Activated CD8-positive, alpha-beta memory T cell treated with anti-CD3 and anti-CD28 coated beads for 36 hours (primary cell): Measurements from ENCODE around the gene ETS1. TPM values are rescaled to one million over a fixed set of nuclear protein-coding genes. Genes with fewer than 3 reads are reported as not detected.

Experiments used
- CTCF ChIA-PET: fragments of 350-600 bp; sonication (Branson Sonifier 250); formaldehyde crosslinking; loops from one replicate; lab custom pipeline; 2021; ENCODE audit warnings: antibody characterized with exemption; lab: Charles Lee
- POLR2A ChIA-PET: fragments of 350-600 bp; sonication (Branson Sonifier 250); formaldehyde crosslinking; loops from one replicate; lab custom pipeline; 2021; ENCODE audit warnings: antibody characterized with exemption; lab: Charles Lee
- total RNA-seq, 2 experiments: library from RNA; stranded (reverse); gene quantifications; one replicate each; pipeline ENCODE4 v1.2.3, GENCODE V29; 2021

The ETS1 gene
- total RNA-seq, 2 experiments from 2014 or later = 417 to 420 TPM

DNA sequence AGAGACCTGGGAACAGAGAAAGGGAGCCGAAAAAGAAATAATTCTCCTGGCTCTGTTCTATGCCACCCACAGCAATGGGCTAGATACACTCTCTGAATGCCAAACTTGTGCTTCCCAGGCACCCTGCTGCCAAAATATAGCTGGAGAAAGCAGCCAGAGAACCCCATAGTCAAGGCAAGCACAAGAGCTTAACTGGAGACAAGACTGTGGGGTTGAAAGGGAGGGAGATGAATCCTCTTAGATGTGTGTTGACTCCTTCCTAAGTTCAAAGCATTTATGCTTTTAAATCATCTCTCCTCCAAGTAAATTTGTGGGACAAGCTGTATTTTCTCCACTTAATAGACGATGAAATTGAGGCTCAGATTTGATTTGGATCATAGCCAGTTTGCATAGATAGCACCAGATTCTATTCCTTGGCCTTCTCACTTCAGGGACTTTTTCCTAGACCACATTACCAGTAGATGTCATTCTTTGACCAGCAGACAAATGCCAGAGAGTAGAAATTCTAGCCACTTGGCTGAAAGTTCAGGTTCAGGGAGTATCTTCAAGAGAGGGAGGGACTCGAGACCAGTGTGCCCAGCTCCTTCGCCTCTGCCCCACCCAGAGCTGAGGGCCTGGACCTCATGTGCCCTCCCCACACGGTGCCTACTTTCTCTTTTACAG, 16.5 kb upstream of the ETS1 start:
- POLR2A ChIA-PET = no interaction called here
- CTCF ChIA-PET = interaction anchor here (1.4 to 4.8 kb wide), 2 partner anchors 26 to 227 kb away, joined by 4 to 24 read pairs; no protein-coding TSS in a partner anchor

DNA sequence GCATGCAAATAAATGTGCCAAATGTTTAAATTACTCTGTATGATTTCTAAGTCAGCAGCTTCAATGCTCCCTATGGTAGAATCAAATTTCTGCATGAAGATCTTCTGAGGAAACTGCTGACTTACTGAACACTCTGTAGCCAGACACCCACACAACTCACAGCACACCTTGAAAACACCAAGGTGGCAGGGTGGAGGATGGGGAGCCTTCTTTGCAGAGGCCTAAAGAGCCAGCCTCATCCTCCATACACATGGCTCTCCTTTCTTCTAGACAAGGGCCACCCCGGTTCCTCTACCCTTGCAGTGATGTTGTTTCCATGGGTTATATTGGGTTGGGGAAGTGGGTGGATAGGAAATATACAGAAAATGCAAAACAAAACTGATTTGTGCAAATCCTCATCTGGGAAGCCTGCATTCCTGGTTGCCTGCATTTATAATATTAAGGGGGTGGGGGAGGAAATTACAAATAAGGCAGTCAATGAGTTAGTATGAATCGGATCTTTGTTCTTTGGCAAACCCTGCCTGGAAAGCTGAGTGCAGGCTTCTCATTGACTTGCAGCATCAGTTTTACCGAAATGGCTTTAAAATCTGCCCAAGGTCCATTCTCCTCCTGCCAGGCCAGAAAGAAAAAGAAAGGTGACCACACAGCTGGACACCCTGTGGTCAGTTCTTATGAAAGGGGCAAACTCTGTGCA, 15.8 kb upstream of the ETS1 start:
- POLR2A ChIA-PET = no interaction called here
- CTCF ChIA-PET = interaction anchor here (4.8 kb wide), 1 partner anchor 27 kb away, joined by 24 read pairs; no protein-coding TSS in a partner anchor

DNA sequence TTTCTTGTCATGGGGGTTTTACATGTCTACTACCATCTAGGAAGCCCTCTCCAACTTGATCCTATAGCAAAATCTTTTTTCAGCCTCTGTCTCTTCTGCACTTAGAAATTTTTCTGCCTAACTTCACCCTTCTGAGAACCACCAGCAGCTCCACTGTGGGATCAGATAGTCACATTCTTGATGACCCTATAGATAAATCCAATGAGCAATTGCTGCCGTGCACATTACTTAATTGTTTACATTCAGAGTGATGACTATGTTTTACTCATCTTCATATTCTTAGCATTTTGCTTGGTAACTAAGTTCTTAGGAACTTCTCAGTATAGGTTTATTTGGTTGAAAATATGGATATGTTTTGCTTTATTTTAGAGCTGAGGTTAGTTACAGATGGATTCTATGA, 12.4 kb upstream of the ETS1 start:
- ChIA-PET POLR2A (interaction anchor here (0.5 to 1.2 kb wide), 2 partner anchors 25 to 55 kb away, joined by 3 read pairs; no protein-coding TSS in a partner anchor), CTCF (interaction anchor here (0.6 to 1.8 kb wide), 6 partner anchors 9 to 75 kb away, joined by 3 to 4 read pairs (median 4); no protein-coding TSS in a partner anchor)

DNA sequence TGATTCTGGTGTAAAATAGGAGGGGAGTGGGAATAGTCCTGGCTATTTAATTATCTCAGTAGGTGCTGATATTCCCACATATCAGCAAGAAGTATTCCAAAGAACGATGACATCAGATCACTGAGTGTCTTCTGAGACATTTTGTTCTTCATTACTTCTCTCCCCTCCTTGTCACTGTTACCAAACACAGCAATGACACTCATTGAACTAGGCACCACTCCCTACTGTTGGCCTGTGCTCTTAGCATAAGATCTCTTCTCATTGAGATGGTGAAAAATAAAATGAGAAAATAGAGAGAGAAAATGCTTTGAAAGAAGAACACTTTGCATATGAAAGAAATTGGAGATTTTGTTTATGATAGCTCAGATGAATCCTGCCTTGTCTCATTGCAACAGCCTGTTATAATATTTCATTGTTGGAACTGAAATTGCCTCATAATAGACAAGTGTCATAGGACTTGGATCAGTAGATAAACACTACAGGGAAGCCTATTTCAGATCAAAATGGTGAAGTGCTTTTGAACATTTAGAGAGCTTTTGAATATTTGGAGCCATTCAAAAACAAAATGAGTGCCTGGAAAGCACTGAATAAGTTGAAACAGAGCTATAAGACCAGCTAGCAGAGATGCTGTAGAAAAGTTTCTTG, 11.3 kb upstream of the ETS1 start:
- ChIA-PET POLR2A (no interaction called here), CTCF (interaction anchor here (0.6 kb wide), 1 partner anchor 27 kb away, joined by 3 read pairs; no protein-coding TSS in a partner anchor)

DNA sequence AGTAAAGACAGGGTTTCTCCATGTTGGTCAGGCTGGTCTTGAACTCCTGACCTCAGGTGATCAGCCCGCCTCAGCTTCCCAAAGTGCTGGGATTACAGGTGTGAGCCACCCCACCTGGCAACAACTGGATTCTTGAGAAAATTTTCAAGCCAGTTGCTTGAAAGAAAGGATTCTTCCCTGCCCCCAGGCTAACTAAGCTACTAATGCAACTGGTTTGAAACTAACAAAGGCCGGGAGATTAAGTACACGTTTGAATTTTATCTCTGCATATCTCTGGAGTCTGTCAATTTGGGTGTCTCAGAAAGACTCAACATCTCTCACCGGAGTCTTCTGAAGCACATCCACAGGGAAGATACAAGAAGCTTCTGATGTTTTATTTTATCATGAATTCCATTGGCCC, 10.7 kb upstream of the ETS1 start:
- POLR2A ChIA-PET = no interaction called here
- CTCF ChIA-PET = no interaction called here

DNA sequence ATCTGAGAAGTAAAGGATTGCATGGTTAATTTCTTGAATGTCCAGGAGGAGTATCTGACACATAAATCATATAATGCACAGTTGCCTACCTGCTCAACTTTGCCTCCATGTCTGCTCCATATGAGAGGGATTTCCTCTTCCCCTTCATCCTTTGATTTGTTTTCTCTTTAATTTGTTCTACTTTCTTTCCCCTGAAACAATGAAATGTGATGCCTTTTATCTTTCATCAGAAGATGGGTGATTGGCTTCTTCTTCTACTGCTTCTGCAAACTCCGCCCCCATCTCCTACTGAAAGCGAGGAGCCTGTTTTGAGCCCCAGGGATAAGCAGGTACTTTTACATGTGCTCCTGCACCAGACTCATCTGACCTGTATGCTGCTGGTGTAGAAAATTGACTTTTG, 9.9 kb upstream of the ETS1 start:
- ChIA-PET CTCF (no interaction called here), POLR2A (no interaction called here)

DNA sequence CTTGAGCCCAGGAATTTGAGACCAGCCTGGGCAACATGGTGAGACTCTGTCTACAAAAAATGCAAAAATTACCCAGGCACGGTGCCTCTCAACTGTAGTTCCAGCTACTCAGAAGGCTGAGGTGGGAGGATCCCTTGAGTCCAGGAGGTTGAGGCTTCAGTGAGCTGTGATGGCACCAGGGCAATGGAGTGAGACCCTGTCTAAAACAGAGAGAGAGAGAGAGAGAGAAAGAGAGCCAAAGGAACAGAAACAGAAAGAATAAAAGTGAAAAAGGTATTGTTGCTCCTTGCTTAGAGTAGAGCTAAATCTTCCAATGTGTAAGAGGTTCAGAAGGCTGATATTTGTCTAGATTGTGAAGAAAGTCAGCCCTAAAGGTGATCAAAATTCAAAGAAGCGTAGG, 8.9 kb upstream of the ETS1 start:
- CTCF ChIA-PET = no interaction called here

DNA sequence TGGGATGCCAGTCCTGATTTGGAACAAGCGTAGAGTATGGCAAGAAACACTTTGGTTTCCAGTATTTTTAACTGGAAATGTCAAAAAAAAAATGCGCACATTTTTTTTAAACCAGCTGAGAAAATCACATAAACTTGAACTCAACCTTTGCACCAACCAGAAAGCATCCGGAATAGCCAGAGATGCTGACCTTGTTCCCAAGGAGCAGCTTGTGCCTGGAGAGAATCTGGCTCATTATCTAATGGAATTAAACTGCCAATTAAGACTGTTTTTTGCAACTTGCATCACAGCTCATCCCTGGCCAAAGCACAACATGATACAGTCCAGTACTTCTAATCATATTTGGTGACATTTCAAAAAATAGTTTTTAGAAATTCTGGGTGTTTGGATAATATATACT, 8.4 kb upstream of the ETS1 start:
- CTCF ChIA-PET = no interaction called here
- POLR2A ChIA-PET = no interaction called here

More for the DNA sequence above, 8.9 kb upstream of the ETS1 start:
- POLR2A ChIA-PET = no interaction called here

DNA sequence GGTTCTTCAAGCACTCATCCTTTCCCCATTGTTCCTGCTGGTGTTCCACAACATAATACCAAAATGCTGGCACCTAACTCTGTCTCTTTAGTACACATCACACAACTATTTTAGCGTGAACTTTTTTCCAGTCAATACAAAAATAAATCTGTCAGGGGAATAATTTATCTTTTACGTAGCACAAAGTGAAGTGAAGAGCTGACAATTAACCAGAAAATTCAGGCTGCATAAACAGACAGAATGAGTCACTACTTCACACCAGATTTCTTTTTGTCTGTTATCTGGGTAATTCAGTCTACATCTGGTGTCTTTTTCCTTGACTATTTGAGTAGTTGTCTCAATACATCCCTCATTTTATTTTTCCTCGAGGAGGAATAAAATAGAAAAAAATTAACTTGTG, 7.9 kb upstream of the ETS1 start:
- ChIA-PET POLR2A (no interaction called here), CTCF (no interaction called here)

DNA sequence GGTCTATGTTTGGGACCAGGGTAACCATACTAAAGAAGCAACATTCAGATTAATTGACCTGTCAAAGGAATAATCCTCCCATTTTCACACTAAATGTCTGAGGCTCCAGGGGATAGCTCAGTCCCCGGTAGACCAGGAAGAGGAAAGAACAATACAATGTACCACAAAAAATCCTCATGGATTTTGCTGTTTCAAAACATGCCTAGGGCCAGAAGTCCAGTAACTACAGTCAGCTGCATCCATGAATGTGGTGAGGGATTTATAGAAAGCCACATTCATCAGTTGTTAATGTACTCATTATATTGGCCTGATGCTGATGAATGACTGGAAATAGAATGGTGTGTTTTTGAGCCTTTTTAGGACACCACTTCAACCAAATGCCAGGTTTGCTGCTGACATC, 6.9 kb upstream of the ETS1 start:
- ChIA-PET CTCF (no interaction called here), POLR2A (no interaction called here)

DNA sequence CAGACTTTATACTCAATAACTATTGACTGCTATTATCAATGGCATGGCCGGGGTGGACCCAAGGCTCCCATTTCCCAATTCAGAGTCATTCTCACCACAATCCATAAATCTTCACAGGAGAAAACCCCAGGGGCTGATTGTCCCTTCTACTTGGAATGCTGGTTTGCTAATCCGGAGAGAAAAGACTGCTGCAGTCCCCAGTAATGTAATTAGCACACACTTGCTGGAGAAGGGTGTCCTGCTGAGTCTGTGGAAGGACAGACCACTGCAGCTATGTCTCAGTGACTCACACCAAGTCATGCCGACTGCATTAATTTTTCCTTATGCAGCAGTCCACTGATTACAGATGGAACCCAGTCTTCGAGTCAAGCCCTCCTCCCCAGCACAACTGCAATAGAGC, 5.9 kb upstream of the ETS1 start:
- ChIA-PET POLR2A (no interaction called here), CTCF (no interaction called here)

DNA sequence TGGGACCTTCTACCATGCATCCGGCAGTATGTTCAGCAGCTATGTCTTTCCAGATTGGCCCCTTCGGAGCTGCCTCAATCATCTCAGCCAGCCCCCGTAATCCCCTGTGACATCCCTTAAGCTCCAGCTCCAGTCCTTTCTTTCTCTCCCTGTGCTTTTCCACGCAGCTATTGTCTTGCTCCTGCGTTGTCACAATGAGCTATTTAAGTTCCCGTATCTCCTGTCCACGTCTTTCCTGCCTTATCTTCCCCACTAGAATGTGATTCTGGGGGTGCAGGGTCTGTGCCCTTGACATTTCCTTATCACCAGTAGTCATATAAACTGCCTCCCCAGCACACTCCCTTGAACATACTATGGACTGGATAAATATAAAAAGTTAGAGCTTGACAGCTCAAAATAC, 5.1 kb upstream of the ETS1 start:
- POLR2A ChIA-PET = no interaction called here
- CTCF ChIA-PET = no interaction called here

DNA sequence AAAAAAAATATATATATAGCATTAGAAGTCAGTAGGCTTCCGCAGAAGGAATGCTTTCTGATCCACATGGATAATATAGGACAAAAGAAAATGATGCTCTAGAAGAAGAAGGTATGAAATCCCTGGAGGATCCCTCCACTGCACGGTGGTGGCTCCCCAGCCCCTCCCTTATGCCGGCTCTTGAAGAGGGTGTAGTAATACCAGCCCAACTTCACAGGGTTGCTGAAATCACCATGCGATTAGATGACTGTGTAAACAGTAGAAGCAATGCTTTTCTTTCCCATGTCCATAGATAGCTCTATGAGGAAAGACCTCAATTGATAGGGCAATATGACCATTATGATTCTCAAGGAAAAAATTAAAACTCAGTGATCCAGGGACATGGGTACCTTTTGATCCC, 3.2 kb upstream of the ETS1 start:
- ChIA-PET POLR2A (no interaction called here), CTCF (interaction anchor here (0.8 to 1.3 kb wide), 2 partner anchors 9 to 628 kb away, joined by 4 read pairs; no protein-coding TSS in a partner anchor)

DNA sequence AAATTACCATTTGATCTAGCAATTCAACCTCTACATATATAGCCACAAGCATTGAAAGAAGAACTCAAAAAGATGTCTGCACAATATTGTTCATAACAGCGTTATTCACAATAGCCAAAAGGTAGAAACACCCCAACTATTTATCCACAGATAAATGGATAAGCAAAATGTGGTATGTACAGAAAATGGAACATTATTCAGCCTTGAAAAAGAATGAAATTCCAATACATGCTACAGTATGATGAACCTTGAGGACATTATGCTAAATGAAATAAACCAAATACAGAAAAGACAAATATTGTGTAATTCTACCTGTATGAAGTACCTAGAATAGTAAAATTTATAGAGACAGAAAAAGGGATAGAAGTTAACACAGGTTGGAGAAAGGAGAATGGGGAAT, 2.6 kb upstream of the ETS1 start:
- POLR2A ChIA-PET = no interaction called here
- CTCF ChIA-PET = interaction anchor here (0.8 to 1.3 kb wide), 2 partner anchors 10 to 627 kb away, joined by 4 read pairs; no protein-coding TSS in a partner anchor

DNA sequence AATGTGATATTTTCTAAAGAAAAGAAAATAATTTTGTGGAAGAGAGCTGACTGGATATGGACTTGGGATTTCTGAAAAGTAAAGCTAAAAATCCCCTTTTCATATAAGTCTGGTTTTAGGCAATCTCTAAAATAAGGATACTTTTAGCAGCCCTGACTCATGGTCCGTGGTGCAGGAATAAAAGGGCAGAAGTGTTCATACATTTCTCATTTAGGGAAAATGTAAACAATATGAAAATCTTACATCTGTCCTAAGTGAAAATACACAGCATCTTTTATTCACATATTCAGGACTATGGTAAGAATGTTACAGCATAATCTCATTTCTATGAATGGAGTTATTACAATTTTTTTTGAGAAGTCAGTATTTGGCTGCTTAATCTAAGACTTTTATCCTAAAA, 735 bp upstream of the ETS1 start:
- ChIA-PET CTCF (no interaction called here), POLR2A (no interaction called here)

DNA sequence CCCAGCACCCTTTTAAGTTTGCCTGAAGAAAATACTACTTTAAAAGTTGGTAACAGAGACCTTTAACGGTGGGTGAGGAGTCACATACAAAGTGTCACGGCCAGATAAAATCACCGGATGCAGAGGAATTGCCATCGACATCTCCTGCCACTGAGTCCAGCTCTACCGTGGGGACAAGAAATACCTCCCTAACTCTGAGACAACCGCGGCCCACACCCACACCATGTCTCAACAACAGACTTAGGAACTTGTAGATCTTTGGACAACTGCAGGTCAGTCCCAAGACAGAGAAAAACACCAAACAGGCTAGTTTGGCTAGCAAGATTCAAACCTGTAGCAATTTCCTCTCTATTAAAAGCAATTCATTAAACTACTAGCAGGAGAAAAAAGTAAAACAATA, 669 bp downstream of the ETS1 start:
- ChIA-PET CTCF (interaction anchor here (1.2 kb wide), 1 partner anchor 37 kb away, joined by 3 read pairs; no protein-coding TSS in a partner anchor), POLR2A (no interaction called here)

DNA sequence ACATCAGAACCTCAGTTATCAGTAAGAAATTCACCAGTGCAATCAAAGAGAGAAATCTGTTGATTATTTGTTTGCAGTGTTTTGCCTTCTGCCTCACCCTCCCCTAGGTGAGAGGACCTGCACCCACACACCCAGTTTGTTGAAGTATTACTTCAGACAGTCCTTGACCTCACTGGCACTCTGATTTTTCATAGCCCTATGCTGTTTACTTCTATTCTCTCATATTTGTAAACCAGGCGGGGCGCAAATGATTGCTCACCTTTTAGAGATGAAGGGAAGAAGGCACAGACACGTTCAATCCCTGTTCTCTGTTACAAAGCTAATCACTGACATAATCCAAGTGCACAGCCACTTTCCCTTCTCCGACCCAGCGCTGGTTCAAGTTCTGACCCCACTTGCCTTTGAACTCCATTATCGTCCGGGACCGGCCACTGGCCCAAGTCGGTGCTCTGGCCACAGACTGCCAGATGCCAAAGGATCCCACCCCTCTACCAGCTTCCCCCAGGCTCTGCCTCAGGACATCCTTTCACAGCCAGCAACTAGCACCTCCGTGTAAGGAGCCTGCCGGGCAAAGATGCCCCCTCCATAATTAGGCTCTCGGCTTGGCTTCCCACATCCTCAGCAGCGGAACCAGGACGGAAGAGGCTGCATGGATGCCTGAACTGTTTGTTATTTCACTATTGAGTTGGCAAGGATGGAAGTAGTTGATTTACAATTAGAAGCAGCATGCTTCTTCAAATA, 1.7 kb downstream of the ETS1 start:
- POLR2A ChIA-PET = no interaction called here
- CTCF ChIA-PET = interaction anchor here (1.2 kb wide), 1 partner anchor 38 kb away, joined by 3 read pairs; no protein-coding TSS in a partner anchor

DNA sequence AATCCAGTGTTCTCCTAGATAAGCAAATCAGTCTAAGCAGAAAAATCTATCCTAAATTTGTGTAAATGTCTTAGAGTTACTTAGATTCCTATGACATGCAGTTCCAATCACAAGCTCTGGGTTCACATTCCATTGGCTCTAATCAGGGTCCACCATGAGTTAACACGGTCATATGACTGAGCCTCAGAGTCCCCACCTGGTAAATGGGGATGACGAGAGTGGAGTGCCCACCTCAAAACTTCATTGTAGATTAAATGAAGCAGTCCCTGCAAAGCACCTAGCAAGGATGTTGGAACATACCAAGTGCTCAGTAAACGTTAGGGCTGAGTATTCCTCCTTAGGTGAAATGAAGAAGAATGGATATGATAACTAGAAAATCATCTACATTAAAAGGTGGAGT, 3.1 kb downstream of the ETS1 start:
- POLR2A ChIA-PET = no interaction called here
- CTCF ChIA-PET = no interaction called here
